ENCODE measurements around the gene SPTBN1. TPM values are rescaled to one million over a fixed set of nuclear protein-coding genes. Genes with fewer than 3 reads are reported as not detected.

Gene SPTBN1
- total RNA-seq, 3 donors from 2014 or later (not counting 1 experiment from before 2014, with no cell fraction given): 65.7 to 142 (median 68.3) TPM

DNA sequence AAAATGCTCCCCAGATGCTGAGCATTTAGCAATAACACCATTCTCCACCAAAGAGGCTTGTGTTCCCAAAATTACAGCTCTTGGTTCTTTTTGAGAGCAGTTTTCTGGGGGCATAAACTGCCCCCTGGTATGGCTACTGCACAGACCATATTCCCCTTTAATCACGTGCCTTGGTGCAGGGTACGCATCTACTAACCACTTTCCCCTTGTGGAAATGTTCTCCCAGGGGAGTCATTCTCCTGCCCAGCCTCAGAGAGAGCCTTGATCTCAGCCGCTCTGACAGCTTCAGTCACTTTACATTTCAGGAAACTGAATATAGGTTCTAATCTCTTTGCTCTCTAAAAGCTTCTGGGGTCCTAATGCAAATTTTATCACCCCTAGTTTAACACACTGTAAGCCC, 222.6 kb downstream of the SPTBN1 start:
- intact Hi-C loops (cut with micrococcal nuclease): no loop called here
- DNase-seq (no peak), ATAC-seq (no peak)
- Histone ChIP-seq H3K9me3 (ENCODE audit: control insufficient read depth, insufficient read depth, low read length) (no peaks in the 10 kb centered on the region), H3K27me3 (ENCODE audit: control insufficient read depth, insufficient read depth, low read length) (no peaks in the 10 kb centered on the region), H3K4me3 (ENCODE audit: low read length) (no peak overlapping the region), H3K4me1 (ENCODE audit: control insufficient read depth, insufficient read depth, low read length) (peaks cover 6% of the 10 kb centered on the region), H3K36me3 (ENCODE audit: control insufficient read depth, insufficient read depth, low read length) (no peaks in the 10 kb centered on the region), H3K27ac (ENCODE audit: low read length) (no peak overlapping the region)
- Mint-ChIP-seq H3K4me1 (peaks cover under 1 to 6% of the 10 kb centered on the region in 2 donors), H3K9me3 (no peaks in the 10 kb centered on the region), H3K27ac (no peak overlapping the region), H3K36me3 (no peaks in the 10 kb centered on the region), H3K4me3 (no peak overlapping the region), H3K27me3 (ENCODE audit: low read depth in 2 of 2) (peaks cover 5 to 23% of the 10 kb centered on the region in 2 donors)
- 61% methylated on average over 3 of the region's 3 CpGs for WGBS (ENCODE audit: insufficient coverage)
- TF ChIP-seq, protein P1, sequence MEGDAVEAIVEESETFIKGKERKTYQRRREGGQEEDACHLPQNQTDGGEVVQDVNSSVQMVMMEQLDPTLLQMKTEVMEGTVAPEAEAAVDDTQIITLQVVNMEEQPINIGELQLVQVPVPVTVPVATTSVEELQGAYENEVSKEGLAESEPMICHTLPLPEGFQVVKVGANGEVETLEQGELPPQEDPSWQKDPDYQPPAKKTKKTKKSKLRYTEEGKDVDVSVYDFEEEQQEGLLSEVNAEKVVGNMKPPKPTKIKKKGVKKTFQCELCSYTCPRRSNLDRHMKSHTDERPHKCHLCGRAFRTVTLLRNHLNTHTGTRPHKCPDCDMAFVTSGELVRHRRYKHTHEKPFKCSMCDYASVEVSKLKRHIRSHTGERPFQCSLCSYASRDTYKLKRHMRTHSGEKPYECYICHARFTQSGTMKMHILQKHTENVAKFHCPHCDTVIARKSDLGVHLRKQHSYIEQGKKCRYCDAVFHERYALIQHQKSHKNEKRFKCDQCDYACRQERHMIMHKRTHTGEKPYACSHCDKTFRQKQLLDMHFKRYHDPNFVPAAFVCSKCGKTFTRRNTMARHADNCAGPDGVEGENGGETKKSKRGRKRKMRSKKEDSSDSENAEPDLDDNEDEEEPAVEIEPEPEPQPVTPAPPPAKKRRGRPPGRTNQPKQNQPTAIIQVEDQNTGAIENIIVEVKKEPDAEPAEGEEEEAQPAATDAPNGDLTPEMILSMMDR (IDR thresholded peaks at IDR 0.05): no peak

DNA sequence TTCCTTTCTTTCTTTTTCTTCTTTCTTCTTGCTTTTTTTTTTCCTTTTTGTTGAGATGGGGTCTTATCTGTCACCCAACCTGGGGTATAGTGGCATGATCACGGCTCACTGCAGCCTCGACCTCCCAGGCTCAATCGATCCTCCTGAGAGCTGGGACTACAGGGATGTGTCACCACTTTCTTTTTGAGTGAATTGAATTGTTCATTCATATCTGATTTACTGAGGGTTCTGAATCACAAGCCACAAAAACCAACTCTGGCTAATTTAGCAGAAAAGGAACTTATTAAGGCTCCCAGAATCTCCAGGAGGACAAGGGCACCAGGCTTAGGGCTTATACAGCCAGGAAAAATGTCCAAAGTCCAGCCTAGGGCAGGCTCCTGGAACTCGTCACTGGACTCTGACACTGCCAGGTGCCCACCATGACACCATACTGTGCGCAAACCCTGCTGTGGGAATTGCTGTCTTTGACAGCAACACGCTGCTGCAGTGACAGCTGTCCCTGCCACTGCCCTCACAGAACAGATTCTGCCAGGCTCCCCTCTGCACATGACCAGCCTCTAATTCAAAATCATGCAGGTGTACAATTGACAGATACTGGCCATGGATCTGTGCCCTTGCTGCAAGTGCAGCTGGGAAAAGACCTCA, 224.4 kb downstream of the SPTBN1 start:
- no peaks in the 10 kb centered on the region for H3K9me3 ChIP-seq (ENCODE audit: control insufficient read depth, insufficient read depth, low read length)
- Mint-ChIP-seq H3K27me3 (ENCODE audit: low read depth in 2 of 2) (peaks cover 5 to 23% of the 10 kb centered on the region in 2 donors), H3K27ac (no peak overlapping the region), H3K36me3 (no peaks in the 10 kb centered on the region), H3K4me3 (no peak overlapping the region), H3K9me3 (no peaks in the 10 kb centered on the region), H3K4me1 (peaks cover 0 to 5% of the 10 kb centered on the region in 2 donors)
- TF ChIP-seq, protein P1 (IDR thresholded peaks at IDR 0.05): no peak
- WGBS (ENCODE audit: insufficient coverage): 46% methylated on average over 6 of the region's 6 CpGs
- DNase-seq: no peak
- H3K27ac ChIP-seq (ENCODE audit: low read length): no peak overlapping the region
- no peak overlapping the region for H3K4me3 ChIP-seq (ENCODE audit: low read length)
- no peak for ATAC-seq
- intact Hi-C loops (cut with micrococcal nuclease): no loop called here
- H3K36me3 ChIP-seq (ENCODE audit: control insufficient read depth, insufficient read depth, low read length): no peaks in the 10 kb centered on the region
- H3K4me1 ChIP-seq (ENCODE audit: control insufficient read depth, insufficient read depth, low read length): peaks cover 3% of the 10 kb centered on the region
- no peaks in the 10 kb centered on the region for H3K27me3 ChIP-seq (ENCODE audit: control insufficient read depth, insufficient read depth, low read length)

DNA sequence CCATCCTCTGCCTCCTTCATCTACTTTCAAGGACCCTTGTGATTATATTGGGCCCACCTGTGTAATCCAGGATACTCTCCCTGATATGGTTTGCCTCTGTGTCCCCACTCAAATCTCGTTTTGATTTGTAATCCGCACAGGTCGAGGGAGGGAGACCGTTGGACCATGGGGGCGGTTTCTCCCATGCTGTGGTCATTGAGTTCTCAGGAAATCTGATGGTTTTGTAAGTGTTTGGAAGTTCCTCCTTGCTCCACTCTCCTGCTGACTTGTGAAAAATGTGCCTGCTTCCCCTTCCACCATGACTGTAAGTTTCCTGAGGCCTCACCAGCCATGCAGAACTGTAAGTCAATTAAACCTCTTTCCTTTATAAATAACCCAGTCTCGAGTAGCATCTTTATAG, 225.3 kb downstream of the SPTBN1 start:
- Mint-ChIP-seq H3K4me1 (peaks cover 0 to 5% of the 10 kb centered on the region in 2 donors), H3K27me3 (ENCODE audit: low read depth in 2 of 2) (peaks cover 6 to 18% of the 10 kb centered on the region in 2 donors), H3K36me3 (no peaks in the 10 kb centered on the region), H3K4me3 (no peak overlapping the region), H3K27ac (no peak overlapping the region), H3K9me3 (no peaks in the 10 kb centered on the region)
- TF ChIP-seq, protein P1 (IDR thresholded peaks at IDR 0.05): no peak
- ATAC-seq (no peak), DNase-seq (no peak)
- Histone ChIP-seq H3K27ac (ENCODE audit: low read length) (no peak overlapping the region), H3K36me3 (ENCODE audit: control insufficient read depth, insufficient read depth, low read length) (no peaks in the 10 kb centered on the region), H3K9me3 (ENCODE audit: control insufficient read depth, insufficient read depth, low read length) (no peaks in the 10 kb centered on the region), H3K27me3 (ENCODE audit: control insufficient read depth, insufficient read depth, low read length) (no peaks in the 10 kb centered on the region), H3K4me3 (ENCODE audit: low read length) (no peak overlapping the region), H3K4me1 (ENCODE audit: control insufficient read depth, insufficient read depth, low read length) (peaks cover 3% of the 10 kb centered on the region)
- intact Hi-C loops (cut with micrococcal nuclease): no loop called here
- WGBS (ENCODE audit: insufficient coverage): 83% methylated on average over 6 of the region's 6 CpGs

DNA sequence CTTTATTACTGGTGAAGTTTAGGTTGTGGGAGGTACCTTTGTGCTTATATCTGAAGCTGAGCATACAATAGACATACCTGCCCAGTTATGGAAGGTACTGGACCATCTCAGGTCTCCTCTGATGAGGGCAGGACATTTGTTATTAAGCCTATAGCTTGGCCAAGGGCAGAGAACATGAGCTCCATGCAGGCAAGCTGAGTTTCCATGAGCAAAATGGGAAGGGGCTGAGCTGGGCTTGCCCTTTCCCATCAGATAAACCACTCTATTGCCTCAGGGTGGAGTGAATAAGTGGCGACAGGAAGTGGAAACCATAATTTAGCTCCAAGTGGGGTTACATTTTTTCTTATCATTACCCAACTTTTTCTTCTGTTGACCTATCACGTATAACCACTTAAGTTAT, 227.5 kb downstream of the SPTBN1 start:
- H3K9me3 Mint-ChIP-seq: no peaks in the 10 kb centered on the region
- TF ChIP-seq, protein P1 (IDR thresholded peaks at IDR 0.05): no peak
- peaks cover 9 to 11% of the 10 kb centered on the region in 2 donors for H3K27me3 Mint-ChIP-seq (ENCODE audit: low read depth in 2 of 2)
- no CpG with 5 or more reads among the region's 2 CpGs for WGBS (ENCODE audit: insufficient coverage)
- Histone ChIP-seq H3K27ac (ENCODE audit: low read length) (no peak overlapping the region), H3K4me1 (ENCODE audit: control insufficient read depth, insufficient read depth, low read length) (peaks cover 3% of the 10 kb centered on the region), H3K9me3 (ENCODE audit: control insufficient read depth, insufficient read depth, low read length) (no peaks in the 10 kb centered on the region), H3K4me3 (ENCODE audit: low read length) (no peak overlapping the region), H3K27me3 (ENCODE audit: control insufficient read depth, insufficient read depth, low read length) (no peaks in the 10 kb centered on the region), H3K36me3 (ENCODE audit: control insufficient read depth, insufficient read depth, low read length) (no peaks in the 10 kb centered on the region)
- H3K36me3 Mint-ChIP-seq: no peaks in the 10 kb centered on the region
- peaks cover 0 to 5% of the 10 kb centered on the region in 2 donors for H3K4me1 Mint-ChIP-seq
- intact Hi-C loops (cut with micrococcal nuclease): no loop called here
- DNase-seq (no peak), ATAC-seq (no peak)
- H3K27ac Mint-ChIP-seq: no peak overlapping the region
- H3K4me3 Mint-ChIP-seq: no peak overlapping the region

Measured in natural killer cell (primary cell).